SU-DHL-6 (cell line): Measurements from ENCODE around the gene LDLRAD3.

Experiments used
- H2AFZ ChIP-seq: fragments of 200-600 bp; sonication (generic); 2 replicates; pipeline ENCODE4 v1.6.1; 2014; ENCODE audit warnings: low read depth, mild to moderate bottlenecking, moderate library complexity, mixed read lengths, antibody characterized with exemption, low read length; ENCODE audit not compliant: severe bottlenecking
- H3F3A ChIP-seq: fragments of 200-600 bp; shearing (Covaris generic); 2 replicates; pipeline ENCODE4 v1.6.0; 2016; ENCODE audit warnings: antibody characterized with exemption, mild to moderate bottlenecking; ENCODE audit not compliant: insufficient read depth
- H3K27ac ChIP-seq: fragments of 200-600 bp; sonication (generic); 2 replicates; pipeline ENCODE4 v1.5.1; 2016; ENCODE audit warnings: low read depth, mild to moderate bottlenecking, low read length, moderate library complexity, mixed read lengths
- H3K27me3 ChIP-seq: fragments of 200-600 bp; sonication (generic), shearing (Covaris generic); 2 replicates; pipeline ENCODE4 v1.6.0; 2014; ENCODE audit warnings: mild to moderate bottlenecking, low read length
- H3K36me3 ChIP-seq: fragments of 200-600 bp; sonication (generic); 2 replicates; pipeline ENCODE4 v1.6.1; 2014; ENCODE audit warnings: mild to moderate bottlenecking, low read length, mixed read lengths
- H3K4me2 ChIP-seq: fragments of 300-600, 200-600 bp; shearing (Covaris generic), sonication (generic); 2 replicates; pipeline ENCODE4 v1.6.0; 2014; ENCODE audit warnings: low read length, low read depth, mild to moderate bottlenecking; ENCODE audit not compliant: poor library complexity, severe bottlenecking
- H3K4me3 ChIP-seq: fragments of 200-600 bp; sonication (generic); 2 replicates; pipeline ENCODE4 v1.5.1; 2014; ENCODE audit warnings: antibody characterized with exemption, low read length, mild to moderate bottlenecking, mixed read lengths; ENCODE audit not compliant: insufficient read depth, poor library complexity, severe bottlenecking
- H3K79me2 ChIP-seq: fragments of 200-600 bp; sonication (generic); 2 replicates; pipeline ENCODE4 v1.6.1; 2014; ENCODE audit warnings: mild to moderate bottlenecking, low read length, moderate library complexity; ENCODE audit not compliant: insufficient read depth
- H3K9ac ChIP-seq: fragments of 200-600 bp; sonication (generic); 2 replicates; pipeline ENCODE4 v1.7.0; 2014; ENCODE audit warnings: mild to moderate bottlenecking, low read length
- H3K9me2 ChIP-seq: fragments of 200-600 bp; sonication (generic); replicated peaks from 2 replicates; pipeline ENCODE4 v1.6.1; 2014; ENCODE audit warnings: low read length; ENCODE audit not compliant: insufficient read depth
- H3K9me3 ChIP-seq: fragments of 200-600 bp; sonication (generic); 2 replicates; pipeline ENCODE4 v1.6.1; 2014; ENCODE audit warnings: low read length, mixed read lengths; ENCODE audit not compliant: insufficient read depth
- H4K20me1 ChIP-seq: fragments of 200-600 bp; sonication (generic); 2 replicates; pipeline ENCODE4 v1.6.1; 2014; ENCODE audit warnings: low read depth, mild to moderate bottlenecking, antibody characterized with exemption, low read length, moderate library complexity, mixed read lengths
- EZH2phosphoT487 ChIP-seq: fragments of 200-600 bp; sonication (generic), shearing (Covaris generic); conservative IDR thresholded peaks from 2 replicates; pipeline ENCODE4 v1.6.1; 2018; ENCODE audit warnings: mild to moderate bottlenecking, antibody characterized with exemption, low read length, moderate library complexity, mixed read lengths
- TF ChIP-seq, protein P1 (sequence below): fragments of 200-600 bp; sonication (generic); IDR thresholded peaks from one replicate; pipeline ENCODE4 v1.5.1; 2017; ENCODE audit warnings: antibody characterized with exemption, mild to moderate bottlenecking, low read length, moderate library complexity; ENCODE audit not compliant: insufficient read depth, poor library complexity, severe bottlenecking

Gene LDLRAD3

DNA sequence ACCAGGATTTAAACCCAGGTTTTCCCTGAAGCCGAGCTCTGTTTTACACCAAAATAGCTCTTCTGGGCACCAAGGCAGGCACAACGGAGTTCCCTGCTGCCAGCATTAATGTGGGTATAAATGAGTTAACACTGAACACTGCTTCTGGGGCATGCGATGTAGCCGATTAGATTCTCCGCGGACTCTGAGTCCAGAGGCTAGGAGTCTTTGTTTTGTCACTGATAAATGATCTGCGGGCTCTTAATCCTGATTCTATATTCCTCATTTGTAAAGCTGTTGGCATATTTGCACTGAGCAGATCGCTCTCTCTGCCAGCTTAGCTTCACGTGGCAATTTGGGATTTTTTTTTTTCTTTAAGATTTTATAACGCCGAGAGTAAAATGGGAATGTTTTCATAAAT lies 16.8 kb upstream of the LDLRAD3 start:
- no peaks in the 10 kb centered on the region for H3K9me3 ChIP-seq
- no peak overlapping the region for H3K9ac ChIP-seq
- H3K4me2 ChIP-seq = no peak overlapping the region
- no peaks in the 10 kb centered on the region for H3K9me2 ChIP-seq
- H3K36me3 ChIP-seq = no peaks in the 10 kb centered on the region
- H3K27me3 ChIP-seq = no peaks in the 10 kb centered on the region
- H4K20me1 ChIP-seq = no peaks in the 10 kb centered on the region
- no peaks in the 10 kb centered on the region for H3F3A ChIP-seq
- no peak overlapping the region for H2AFZ ChIP-seq
- H3K4me3 ChIP-seq = no peak overlapping the region
- H3K27ac ChIP-seq = no peak overlapping the region
- no peak for TF ChIP-seq EZH2phosphoT487
- TF ChIP-seq, protein P1, sequence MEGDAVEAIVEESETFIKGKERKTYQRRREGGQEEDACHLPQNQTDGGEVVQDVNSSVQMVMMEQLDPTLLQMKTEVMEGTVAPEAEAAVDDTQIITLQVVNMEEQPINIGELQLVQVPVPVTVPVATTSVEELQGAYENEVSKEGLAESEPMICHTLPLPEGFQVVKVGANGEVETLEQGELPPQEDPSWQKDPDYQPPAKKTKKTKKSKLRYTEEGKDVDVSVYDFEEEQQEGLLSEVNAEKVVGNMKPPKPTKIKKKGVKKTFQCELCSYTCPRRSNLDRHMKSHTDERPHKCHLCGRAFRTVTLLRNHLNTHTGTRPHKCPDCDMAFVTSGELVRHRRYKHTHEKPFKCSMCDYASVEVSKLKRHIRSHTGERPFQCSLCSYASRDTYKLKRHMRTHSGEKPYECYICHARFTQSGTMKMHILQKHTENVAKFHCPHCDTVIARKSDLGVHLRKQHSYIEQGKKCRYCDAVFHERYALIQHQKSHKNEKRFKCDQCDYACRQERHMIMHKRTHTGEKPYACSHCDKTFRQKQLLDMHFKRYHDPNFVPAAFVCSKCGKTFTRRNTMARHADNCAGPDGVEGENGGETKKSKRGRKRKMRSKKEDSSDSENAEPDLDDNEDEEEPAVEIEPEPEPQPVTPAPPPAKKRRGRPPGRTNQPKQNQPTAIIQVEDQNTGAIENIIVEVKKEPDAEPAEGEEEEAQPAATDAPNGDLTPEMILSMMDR = no peak
- no peaks in the 10 kb centered on the region for H3K79me2 ChIP-seq

DNA sequence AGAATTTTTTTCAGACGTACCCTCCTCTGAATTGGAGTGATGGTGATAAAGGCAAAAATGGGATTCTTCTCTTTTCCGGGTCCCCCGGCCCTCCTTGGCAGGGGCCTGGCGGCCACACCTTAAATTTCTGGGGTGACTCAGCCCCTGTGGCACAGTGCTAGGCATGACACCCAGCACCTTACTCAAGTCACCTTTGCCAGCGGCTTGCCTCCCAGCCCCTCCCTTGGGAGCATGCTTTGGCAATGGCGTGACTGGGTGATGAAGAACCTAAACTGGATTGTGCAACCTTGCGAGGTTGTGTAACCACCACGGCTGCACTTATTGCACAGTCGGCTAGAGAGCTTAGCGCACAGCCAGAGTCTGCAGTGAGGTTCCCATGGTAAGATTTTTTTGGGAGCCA lies 16.2 kb upstream of the LDLRAD3 start:
- Histone ChIP-seq H3K4me3 (no peak overlapping the region), H3K9me3 (no peaks in the 10 kb centered on the region), H3F3A (no peaks in the 10 kb centered on the region), H3K27ac (no peak overlapping the region), H4K20me1 (no peaks in the 10 kb centered on the region), H3K36me3 (no peaks in the 10 kb centered on the region), H3K9ac (no peak overlapping the region), H2AFZ (no peak overlapping the region), H3K79me2 (no peaks in the 10 kb centered on the region), H3K27me3 (no peaks in the 10 kb centered on the region), H3K4me2 (no peak overlapping the region), H3K9me2 (no peaks in the 10 kb centered on the region)
- TF ChIP-seq EZH2phosphoT487 = no peak
- TF ChIP-seq, protein P1 = no peak

DNA sequence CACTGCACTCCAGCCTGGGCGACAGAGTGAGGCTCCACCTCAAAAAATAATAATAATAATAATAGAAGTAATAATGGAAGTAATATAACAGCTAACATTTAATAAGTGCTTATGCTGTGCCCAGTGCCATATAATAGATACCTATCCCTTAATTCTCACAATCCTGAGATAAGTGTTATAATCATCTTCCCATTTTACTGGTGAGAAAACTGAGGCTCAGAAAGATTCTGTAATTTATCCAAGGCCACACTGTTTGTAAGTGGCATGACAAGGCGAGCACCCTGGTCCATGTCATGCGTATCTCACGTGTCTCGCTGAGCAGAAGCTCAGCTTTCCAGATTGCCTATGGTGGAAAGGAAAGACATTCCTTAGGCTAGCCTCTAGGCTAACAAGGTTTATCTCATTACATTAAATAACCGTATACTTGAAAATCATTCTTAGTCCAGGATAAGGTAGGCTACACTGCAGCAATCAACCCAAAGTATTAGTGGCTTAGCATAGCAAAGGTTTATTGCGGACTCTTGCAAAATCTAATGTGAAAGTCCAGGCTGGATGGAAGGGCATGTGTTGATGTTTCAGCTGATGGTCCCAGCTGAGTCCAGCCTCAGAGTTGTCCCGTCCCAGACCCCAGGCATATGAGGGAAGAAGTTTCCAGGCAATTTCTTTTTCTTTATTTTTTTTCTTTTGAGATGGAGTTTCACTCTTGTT lies 15.0 kb upstream of the LDLRAD3 start:
- TF ChIP-seq, protein P1 = no peak
- no peak for TF ChIP-seq EZH2phosphoT487
- Histone ChIP-seq H3K36me3 (no peaks in the 10 kb centered on the region), H3F3A (no peaks in the 10 kb centered on the region), H2AFZ (no peak overlapping the region), H3K9ac (no peak overlapping the region), H3K9me2 (no peaks in the 10 kb centered on the region), H4K20me1 (no peaks in the 10 kb centered on the region), H3K27me3 (no peaks in the 10 kb centered on the region), H3K9me3 (no peaks in the 10 kb centered on the region), H3K27ac (no peak overlapping the region), H3K79me2 (no peaks in the 10 kb centered on the region), H3K4me2 (no peak overlapping the region), H3K4me3 (no peak overlapping the region)
